ENCODE data around the gene CFAP68.

CFAP68 gene

DNA sequence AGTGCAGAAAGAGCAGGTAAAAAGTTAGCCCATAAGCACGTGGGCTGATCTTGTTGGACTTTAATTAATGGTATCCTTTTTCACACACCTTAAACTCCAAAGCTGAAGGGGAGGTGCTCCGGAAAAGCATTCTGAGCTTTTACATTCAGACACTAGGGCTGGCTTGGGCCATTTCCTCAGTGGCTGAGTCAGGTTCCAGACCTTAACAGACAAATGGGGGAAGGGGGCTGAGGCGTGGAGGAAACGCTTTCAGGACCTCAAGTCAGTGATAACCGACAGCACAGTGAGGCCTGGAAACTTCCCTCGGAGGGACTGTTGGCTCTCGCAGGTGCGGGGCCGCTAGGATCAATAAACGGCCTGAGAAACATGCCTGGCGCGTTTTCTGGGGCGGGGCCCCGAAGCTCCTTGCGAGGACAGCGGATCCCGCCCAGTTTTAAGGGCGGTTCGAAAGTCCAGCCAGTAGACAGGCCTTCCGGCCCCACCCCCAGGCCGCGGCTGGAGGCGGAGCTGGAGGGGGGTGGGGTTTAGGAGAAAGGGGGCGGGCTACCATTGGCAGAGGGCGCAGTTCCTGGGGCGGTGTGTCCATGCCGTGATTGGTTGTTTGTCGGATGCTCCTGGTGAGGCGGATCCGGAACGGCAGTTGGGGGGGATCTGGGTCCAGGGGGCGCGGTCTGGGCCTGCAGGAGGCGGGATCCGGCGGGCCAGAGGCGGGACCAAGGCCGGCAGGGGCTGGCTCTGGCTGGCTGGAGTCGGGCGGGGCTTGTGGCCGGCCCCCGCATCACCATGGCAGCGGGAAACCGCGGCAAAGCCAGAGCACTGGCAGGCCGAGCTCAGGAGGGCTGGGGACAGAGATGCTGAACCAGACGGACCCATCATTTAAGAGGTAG lies 47.4 kb downstream of the CFAP68 start (continued):
- TF ChIP-seq, protein P1, sequence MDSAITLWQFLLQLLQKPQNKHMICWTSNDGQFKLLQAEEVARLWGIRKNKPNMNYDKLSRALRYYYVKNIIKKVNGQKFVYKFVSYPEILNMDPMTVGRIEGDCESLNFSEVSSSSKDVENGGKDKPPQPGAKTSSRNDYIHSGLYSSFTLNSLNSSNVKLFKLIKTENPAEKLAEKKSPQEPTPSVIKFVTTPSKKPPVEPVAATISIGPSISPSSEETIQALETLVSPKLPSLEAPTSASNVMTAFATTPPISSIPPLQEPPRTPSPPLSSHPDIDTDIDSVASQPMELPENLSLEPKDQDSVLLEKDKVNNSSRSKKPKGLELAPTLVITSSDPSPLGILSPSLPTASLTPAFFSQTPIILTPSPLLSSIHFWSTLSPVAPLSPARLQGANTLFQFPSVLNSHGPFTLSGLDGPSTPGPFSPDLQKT (IDR thresholded peaks at IDR 0.05; ENCODE audit: borderline replicate concordance, low read depth, low read length) = no peak
- TF ChIP-seq, protein P2, sequence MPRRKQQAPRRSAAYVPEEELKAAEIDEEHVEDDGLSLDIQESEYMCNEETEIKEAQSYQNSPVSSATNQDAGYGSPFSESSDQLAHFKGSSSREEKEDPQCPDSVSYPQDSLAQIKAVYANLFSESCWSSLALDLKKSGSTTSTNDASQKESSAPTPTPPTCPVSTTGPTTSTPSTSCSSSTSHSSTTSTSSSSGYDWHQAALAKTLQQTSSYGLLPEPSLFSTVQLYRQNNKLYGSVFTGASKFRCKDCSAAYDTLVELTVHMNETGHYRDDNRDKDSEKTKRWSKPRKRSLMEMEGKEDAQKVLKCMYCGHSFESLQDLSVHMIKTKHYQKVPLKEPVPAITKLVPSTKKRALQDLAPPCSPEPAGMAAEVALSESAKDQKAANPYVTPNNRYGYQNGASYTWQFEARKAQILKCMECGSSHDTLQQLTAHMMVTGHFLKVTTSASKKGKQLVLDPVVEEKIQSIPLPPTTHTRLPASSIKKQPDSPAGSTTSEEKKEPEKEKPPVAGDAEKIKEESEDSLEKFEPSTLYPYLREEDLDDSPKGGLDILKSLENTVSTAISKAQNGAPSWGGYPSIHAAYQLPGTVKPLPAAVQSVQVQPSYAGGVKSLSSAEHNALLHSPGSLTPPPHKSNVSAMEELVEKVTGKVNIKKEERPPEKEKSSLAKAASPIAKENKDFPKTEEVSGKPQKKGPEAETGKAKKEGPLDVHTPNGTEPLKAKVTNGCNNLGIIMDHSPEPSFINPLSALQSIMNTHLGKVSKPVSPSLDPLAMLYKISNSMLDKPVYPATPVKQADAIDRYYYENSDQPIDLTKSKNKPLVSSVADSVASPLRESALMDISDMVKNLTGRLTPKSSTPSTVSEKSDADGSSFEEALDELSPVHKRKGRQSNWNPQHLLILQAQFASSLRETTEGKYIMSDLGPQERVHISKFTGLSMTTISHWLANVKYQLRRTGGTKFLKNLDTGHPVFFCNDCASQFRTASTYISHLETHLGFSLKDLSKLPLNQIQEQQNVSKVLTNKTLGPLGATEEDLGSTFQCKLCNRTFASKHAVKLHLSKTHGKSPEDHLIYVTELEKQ (tag by site-specific recombination; IDR thresholded peaks at IDR 0.05; ENCODE audit: borderline replicate concordance) = no peak
- TF ChIP-seq YY1 (tag by site-specific recombination; IDR thresholded peaks at IDR 0.05) = no peak
- TF ChIP-seq, protein P3, sequence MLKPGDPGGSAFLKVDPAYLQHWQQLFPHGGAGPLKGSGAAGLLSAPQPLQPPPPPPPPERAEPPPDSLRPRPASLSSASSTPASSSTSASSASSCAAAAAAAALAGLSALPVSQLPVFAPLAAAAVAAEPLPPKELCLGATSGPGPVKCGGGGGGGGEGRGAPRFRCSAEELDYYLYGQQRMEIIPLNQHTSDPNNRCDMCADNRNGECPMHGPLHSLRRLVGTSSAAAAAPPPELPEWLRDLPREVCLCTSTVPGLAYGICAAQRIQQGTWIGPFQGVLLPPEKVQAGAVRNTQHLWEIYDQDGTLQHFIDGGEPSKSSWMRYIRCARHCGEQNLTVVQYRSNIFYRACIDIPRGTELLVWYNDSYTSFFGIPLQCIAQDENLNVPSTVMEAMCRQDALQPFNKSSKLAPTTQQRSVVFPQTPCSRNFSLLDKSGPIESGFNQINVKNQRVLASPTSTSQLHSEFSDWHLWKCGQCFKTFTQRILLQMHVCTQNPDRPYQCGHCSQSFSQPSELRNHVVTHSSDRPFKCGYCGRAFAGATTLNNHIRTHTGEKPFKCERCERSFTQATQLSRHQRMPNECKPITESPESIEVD (tag by site-specific recombination; IDR thresholded peaks at IDR 0.05) = no peak
- TF ChIP-seq ZNF114 (tag by site-specific recombination; IDR thresholded peaks at IDR 0.05) = no peak
- TF ChIP-seq ZFP3 (tag by site-specific recombination; IDR thresholded peaks at IDR 0.05; ENCODE audit: low read depth) = no peak
- TF ChIP-seq SP3 (tag by site-specific recombination; IDR thresholded peaks at IDR 0.05) = peak; percentile 83
- TF ChIP-seq ZNF660 (tag by site-specific recombination; IDR thresholded peaks at IDR 0.05) = no peak
- TF ChIP-seq ZNF2 (tag by site-specific recombination; IDR thresholded peaks at IDR 0.05) = no peak
- no peak for TF ChIP-seq ZNF350 (tag by site-specific recombination; IDR thresholded peaks at IDR 0.05)
- TF ChIP-seq, protein P4, sequence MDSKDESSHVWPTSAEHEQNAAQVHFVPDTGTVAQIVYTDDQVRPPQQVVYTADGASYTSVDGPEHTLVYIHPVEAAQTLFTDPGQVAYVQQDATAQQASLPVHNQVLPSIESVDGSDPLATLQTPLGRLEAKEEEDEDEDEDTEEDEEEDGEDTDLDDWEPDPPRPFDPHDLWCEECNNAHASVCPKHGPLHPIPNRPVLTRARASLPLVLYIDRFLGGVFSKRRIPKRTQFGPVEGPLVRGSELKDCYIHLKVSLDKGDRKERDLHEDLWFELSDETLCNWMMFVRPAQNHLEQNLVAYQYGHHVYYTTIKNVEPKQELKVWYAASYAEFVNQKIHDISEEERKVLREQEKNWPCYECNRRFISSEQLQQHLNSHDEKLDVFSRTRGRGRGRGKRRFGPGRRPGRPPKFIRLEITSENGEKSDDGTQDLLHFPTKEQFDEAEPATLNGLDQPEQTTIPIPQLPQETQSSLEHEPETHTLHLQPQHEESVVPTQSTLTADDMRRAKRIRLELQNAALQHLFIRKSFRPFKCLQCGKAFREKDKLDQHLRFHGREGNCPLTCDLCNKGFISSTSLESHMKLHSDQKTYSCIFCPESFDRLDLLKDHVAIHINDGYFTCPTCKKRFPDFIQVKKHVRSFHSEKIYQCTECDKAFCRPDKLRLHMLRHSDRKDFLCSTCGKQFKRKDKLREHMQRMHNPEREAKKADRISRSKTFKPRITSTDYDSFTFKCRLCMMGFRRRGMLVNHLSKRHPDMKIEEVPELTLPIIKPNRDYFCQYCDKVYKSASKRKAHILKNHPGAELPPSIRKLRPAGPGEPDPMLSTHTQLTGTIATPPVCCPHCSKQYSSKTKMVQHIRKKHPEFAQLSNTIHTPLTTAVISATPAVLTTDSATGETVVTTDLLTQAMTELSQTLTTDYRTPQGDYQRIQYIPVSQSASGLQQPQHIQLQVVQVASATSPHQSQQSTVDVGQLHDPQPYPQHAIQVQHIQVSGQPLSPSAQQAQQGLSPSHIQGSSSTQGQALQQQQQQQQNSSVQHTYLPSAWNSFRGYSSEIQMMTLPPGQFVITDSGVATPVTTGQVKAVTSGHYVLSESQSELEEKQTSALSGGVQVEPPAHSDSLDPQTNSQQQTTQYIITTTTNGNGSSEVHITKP (tag by site-specific recombination; IDR thresholded peaks at IDR 0.05) = no peak
- TF ChIP-seq, protein P5, sequence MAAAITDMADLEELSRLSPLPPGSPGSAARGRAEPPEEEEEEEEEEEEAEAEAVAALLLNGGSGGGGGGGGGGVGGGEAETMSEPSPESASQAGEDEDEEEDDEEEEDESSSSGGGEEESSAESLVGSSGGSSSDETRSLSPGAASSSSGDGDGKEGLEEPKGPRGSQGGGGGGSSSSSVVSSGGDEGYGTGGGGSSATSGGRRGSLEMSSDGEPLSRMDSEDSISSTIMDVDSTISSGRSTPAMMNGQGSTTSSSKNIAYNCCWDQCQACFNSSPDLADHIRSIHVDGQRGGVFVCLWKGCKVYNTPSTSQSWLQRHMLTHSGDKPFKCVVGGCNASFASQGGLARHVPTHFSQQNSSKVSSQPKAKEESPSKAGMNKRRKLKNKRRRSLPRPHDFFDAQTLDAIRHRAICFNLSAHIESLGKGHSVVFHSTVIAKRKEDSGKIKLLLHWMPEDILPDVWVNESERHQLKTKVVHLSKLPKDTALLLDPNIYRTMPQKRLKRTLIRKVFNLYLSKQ (tag by site-specific recombination; IDR thresholded peaks at IDR 0.05; ENCODE audit: borderline replicate concordance) = no peak
- no peak for TF ChIP-seq ZNF529 (tag by site-specific recombination; IDR thresholded peaks at IDR 0.05; ENCODE audit: insufficient replicate concordance)
- TF ChIP-seq ZNF629 (tag by site-specific recombination; IDR thresholded peaks at IDR 0.05) = no peak
- TF ChIP-seq, protein P6, sequence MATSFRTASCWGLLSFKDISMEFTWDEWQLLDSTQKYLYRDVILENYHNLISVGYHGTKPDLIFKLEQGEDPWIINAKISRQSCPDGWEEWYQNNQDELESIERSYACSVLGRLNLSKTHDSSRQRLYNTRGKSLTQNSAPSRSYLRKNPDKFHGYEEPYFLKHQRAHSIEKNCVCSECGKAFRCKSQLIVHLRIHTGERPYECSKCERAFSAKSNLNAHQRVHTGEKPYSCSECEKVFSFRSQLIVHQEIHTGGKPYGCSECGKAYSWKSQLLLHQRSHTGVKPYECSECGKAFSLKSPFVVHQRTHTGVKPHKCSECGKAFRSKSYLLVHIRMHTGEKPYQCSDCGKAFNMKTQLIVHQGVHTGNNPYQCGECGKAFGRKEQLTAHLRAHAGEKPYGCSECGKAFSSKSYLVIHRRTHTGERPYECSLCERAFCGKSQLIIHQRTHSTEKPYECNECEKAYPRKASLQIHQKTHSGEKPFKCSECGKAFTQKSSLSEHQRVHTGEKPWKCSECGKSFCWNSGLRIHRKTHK (tag by site-specific recombination; IDR thresholded peaks at IDR 0.05) = no peak
- no peak for TF ChIP-seq YY2 (tag by site-specific recombination; IDR thresholded peaks at IDR 0.05)
- no peak for TF ChIP-seq ZNF157 (tag by site-specific recombination; IDR thresholded peaks at IDR 0.05)
